GM13977 (cell line): Measurements from ENCODE around the gene GSKIP.

ENCODE experiments used
- DNase-seq: peaks from one replicate; pipeline ENCODE4 v3.0.0; 2012; ENCODE audit warnings: low spot score
- in situ Hi-C: fragments of 300-500 bp; cut with MboI; formaldehyde crosslinking; loops from one replicate; pipeline ENCODE4 v1.12.0; 2022; ENCODE audit warnings: low sequenced_read_pairs, low pct_unique_long_range_greater_than_20kb, mixed read lengths, inconsistent platforms; ENCODE audit not compliant: unreplicated experiment
- TF ChIP-seq, protein P1 (sequence below): IDR thresholded peaks from 2 replicates; pipeline ENCODE4 v1.5.1; 2012; ENCODE audit warnings: mild to moderate bottlenecking, control low read depth; ENCODE audit not compliant: insufficient read depth; ENCODE audit errors: extremely low read depth, missing control alignments

GSKIP gene

DNA sequence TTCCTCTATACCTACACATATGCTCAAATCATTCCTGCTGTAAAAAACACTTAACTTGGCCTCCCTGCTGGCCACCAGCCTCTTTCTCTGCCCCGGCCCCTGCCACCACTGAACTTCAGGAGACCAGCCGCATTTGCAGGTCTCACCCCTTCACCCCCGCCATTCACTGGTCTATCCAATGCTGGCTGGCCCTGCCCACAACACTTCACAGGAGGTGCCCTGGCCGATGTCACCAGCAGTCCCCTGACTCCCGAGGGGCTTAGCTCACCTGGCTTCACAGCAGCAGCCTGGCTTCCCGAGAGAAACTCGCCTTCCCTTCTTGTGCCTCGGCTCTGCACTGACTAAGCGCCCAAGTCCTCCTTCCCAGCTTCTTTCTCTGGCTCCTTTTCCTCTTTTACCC, 36.1 kb downstream of the GSKIP start:
- TF ChIP-seq, protein P1, sequence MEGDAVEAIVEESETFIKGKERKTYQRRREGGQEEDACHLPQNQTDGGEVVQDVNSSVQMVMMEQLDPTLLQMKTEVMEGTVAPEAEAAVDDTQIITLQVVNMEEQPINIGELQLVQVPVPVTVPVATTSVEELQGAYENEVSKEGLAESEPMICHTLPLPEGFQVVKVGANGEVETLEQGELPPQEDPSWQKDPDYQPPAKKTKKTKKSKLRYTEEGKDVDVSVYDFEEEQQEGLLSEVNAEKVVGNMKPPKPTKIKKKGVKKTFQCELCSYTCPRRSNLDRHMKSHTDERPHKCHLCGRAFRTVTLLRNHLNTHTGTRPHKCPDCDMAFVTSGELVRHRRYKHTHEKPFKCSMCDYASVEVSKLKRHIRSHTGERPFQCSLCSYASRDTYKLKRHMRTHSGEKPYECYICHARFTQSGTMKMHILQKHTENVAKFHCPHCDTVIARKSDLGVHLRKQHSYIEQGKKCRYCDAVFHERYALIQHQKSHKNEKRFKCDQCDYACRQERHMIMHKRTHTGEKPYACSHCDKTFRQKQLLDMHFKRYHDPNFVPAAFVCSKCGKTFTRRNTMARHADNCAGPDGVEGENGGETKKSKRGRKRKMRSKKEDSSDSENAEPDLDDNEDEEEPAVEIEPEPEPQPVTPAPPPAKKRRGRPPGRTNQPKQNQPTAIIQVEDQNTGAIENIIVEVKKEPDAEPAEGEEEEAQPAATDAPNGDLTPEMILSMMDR = no peak
- no peak for DNase-seq
- in situ Hi-C loops = no loop called here

DNA sequence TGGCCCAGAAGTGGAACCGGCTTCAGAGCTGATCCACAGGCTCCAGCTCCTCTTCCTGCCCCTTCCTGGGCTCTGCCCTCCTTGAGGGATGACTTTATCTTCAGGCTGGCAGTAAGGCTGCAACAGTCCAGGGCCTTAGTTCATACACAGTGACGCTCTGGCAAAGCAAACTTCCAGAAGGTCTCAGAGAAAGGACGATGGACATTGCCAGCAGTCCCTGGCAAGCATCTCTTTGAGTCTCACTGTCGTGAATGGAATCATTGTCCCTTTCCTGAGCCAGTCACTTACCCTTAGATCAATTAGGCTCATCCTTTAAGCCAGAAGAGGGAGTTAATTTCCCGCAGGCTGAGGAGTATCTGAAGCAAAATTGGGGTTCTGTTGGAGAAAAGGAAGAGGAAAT, 37.2 kb downstream of the GSKIP start:
- TF ChIP-seq, protein P1 = no peak
- in situ Hi-C loops = no loop called here
- no peak for DNase-seq

DNA sequence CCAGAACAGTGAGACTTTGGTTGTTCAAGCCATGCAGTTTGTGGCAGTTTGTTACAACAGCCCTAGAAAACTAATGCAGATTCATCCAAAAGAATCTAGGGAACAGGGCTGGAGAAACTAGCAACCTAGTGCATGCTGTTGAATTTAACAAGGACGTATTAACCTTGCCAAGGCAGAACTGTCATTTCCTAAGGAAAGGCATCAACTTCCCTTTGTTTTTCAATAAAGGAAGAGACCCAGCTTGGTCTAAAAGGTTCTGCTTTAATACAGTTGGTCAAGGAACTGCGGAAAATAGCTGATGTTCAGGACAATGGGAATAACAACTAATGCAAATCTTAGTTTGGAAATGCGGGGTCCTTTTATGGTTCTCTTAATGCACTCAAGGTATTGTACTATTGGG, 40.1 kb downstream of the GSKIP start:
- TF ChIP-seq, protein P1 = no peak
- in situ Hi-C loops = no loop called here
- DNase-seq = no peak

DNA sequence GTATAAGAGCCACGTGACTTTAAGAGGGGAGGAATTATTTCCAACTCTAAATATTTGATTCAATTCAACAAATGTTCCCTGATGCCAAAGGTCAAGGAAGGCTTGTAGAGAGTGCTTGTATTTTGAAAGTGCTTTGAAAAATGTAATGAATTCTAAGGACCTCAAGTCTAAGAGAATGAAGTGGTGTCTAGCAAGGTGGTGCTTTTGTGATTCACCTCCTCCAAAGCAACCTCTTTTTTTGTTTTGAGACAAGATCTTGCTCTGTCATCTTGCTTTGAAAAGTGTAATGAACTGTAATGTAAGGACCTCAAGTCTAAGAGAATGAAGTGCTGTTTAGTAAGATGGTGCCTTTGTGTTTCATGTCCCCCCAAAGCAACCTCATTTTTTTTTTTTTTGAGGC, 42.4 kb downstream of the GSKIP start:
- in situ Hi-C loops = no loop called here
- no peak for DNase-seq
- TF ChIP-seq, protein P1 = no peak

DNA sequence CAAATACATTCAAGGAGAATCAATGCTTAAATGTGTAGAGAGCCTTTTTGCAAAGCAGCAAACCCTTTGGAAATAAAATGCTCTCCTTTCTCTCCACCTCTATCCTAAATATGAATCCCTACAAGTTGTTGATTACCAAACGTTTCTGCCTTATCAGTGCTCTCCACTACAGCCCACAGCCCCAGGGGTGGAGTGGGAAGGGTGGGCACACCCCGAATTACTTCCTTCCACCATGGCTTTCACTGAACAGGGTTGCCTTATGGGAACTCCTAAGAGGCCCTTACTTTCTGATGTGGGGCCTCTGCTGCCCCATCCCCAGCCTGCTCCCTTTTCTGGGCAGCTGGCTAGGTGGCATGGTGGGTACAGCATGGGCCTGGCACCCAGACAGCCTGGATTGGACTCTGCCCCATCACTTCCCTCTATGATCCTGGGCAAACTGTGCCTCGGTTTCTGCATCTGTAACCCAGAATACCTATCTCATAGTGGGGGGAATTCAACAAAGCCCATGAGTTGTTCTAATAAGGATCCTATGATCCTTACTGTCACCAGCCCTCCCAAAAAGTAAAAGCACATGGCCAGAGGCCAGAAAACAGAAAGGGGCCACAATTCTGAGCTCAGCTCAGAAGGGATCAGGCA, 44.7 kb downstream of the GSKIP start:
- TF ChIP-seq, protein P1 = no peak
- in situ Hi-C loops = no loop called here
- no peak for DNase-seq

DNA sequence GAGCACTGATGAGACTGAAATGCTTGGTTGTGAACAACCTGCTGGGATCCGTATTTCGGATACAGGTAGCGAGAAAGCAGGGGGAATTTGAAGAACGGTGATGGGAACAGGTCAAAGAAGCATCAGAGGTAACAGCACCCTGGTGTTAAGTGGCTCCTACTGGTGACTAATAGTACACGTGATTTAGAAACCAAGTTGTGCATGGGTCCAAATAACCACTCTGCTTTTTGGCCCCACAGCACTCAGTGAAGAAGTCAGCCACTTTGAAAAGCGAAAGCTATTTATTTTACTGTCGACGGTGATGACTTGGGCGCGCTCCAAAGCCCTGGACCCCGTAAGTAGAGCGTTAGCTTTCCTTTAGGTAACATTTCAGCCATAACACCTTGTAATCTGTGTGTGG, 45.3 kb downstream of the GSKIP start:
- no peak for DNase-seq
- in situ Hi-C loops = no loop called here
- TF ChIP-seq, protein P1 = no peak
